H1 (cell line): Measurements from ENCODE around the gene MEGF11. TPM values are rescaled to one million over a fixed set of nuclear protein-coding genes. Genes with fewer than 3 reads are reported as not detected.

Experiments used
- CHD7 ChIP-seq: fragments of 300-600 bp; sonication (generic); IDR thresholded peaks from 2 replicates; pipeline ENCODE4 v1.7.1; 2012; ENCODE audit warnings: low read length, moderate library complexity, mild to moderate bottlenecking, inconsistent platforms; ENCODE audit not compliant: insufficient replicate concordance
- NANOG ChIP-seq: IDR thresholded peaks from 2 replicates; pipeline ENCODE4 v1.6.1; 2011; ENCODE audit warnings: low read length, low read depth, mild to moderate bottlenecking, inconsistent platforms; ENCODE audit not compliant: insufficient read depth, poor library complexity, severe bottlenecking
- polyA plus RNA-seq, 7 experiments: library from polyadenylated mRNA; depleted of rRNA in 3 of 7; stranded (reverse) in 5 of 7; unstranded in 2 of 7; fragments of >200 nt in 5 of 7; fragments of 200-250 nt in 2 of 7; gene quantifications; 1 replicate in 5 of 7; 2 replicates in 1 of 7; 4 replicates in 1 of 7; pipeline versions ENCODE4 v1.2.1 to v1.2.3, GENCODE V29; 2011 to 2013; ENCODE audit warnings: missing spikeins in 2 of 7, mixed read lengths in 2 of 7
- total RNA-seq: library from RNA; stranded (reverse); fragmentation: NEBNext Ultra II Directional; extraction: Animal tissue kit (Norgen Biotek cat#: 25700); gene quantifications from 2 replicates; pipeline ENCODE4 v1.2.1, GENCODE V29; 2021
- TF ChIP-seq, protein P1 (sequence below): IDR thresholded peaks from 2 replicates; pipeline ENCODE4 v1.6.1; 2011; ENCODE audit warnings: low read length, improper control_type of control experiment

Gene MEGF11
- total and polyA plus RNA-seq, 2 of the 8 experiments (the other 6 are each of a cell fraction or from before 2014, with no cell fraction given), result 4.4 to 4.8 TPM

- TF ChIP-seq CHD7 (no peak), NANOG (no peak)
- TF ChIP-seq, protein P1, sequence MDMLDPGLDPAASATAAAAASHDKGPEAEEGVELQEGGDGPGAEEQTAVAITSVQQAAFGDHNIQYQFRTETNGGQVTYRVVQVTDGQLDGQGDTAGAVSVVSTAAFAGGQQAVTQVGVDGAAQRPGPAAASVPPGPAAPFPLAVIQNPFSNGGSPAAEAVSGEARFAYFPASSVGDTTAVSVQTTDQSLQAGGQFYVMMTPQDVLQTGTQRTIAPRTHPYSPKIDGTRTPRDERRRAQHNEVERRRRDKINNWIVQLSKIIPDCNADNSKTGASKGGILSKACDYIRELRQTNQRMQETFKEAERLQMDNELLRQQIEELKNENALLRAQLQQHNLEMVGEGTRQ, result no peak
Measured at GRCh38 chr15:65914981-65915925, 338.3 kb downstream of the MEGF11 start (continued).
